ENCODE measurements around the gene XPR1.

The XPR1 gene

DNA sequence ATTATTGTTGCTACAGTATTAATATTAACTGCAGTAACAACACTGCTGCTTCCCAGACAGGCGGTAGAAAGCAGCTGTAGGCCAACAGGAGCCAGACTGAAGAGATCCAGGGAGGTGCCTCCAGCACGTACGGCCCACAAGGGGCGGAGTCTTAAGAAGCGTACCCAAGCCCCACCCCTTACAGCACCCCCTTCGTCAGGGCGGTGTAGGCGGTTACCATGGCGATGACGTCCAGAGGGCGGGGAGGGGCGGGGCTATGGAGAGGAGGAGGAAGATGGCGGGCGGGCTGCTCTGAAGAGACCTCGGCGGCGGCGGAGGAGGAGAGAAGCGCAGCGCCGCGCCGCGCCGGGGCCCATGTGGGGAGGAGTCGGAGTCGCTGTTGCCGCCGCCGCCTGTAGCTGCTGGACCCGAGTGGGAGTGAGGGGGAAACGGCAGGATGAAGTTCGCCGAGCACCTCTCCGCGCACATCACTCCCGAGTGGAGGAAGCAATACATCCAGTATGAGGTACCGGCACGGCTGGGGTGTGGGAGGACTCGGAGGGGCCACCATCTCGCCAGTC lies at the start of gene XPR1:
TSS of gene XPR1 (plus strand) at position 257 of the 560 bp plus-strand sequence. CDS start at position 437, 180 bp downstream.
- peak; percentile 99 for DNase-seq

DNA sequence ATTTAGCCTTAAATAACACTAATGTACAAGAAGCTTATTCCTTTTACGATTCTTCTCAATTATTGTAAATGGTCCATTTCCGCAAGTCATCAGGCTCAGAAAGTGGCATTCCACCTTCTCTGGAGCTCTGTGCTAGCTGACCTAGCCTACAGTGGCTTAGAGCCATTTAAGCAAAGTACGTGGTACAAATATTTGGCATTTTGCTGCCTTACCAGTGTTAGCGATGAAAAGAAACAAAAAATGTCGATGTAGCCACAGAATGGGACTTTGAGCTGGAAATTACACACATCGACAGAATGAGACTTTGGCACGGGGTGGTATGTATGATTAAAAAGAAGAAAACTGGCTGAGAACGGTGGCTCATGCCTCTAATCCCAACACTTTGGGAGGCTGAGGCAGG lies 47.0 kb upstream of the XPR1 start:
- DNase-seq = no peak

DNA sequence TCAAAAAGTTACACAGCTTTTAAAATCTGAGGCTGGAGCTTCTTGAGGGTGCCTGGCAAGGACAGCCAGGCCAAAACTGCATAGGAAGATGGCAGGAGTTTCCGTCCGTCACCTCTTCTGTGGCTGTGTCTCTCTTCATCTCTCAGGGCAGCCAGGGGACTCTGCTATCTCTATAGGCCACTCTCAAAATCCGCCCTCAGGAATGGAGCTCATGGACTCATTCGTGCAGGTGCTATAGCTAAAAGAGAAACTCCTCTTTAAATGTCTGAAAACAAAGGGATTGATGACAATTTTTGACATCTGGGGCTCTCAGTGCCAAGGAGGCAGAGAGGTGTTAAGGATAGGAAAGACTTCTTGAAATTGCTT lies 45.8 kb upstream of the XPR1 start:
- DNase-seq = no peak

DNA sequence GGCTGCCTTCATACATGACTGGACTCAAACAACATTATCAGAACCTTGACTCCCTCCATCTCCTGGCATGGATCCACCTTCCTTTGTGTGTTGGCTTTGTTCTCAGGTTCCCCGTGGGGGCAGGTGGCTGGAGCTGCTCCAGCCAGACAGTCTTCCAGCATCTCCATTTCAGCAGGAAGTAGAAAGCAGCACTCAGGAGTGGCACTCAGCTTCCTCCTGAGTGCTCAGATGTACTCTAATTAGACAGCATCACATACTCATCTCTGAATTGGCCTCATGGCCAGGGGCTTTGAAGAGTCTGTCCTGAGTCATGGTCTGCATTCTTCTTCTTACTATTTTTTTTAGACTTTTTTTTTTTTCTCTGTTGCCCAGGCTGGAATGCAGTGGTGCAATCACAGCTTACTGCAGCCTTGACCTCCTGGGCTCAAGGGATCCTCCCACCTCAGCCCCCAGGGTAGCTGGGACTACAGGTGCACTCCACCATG lies 45.1 kb upstream of the XPR1 start:
- DNase-seq = peak; percentile 91

DNA sequence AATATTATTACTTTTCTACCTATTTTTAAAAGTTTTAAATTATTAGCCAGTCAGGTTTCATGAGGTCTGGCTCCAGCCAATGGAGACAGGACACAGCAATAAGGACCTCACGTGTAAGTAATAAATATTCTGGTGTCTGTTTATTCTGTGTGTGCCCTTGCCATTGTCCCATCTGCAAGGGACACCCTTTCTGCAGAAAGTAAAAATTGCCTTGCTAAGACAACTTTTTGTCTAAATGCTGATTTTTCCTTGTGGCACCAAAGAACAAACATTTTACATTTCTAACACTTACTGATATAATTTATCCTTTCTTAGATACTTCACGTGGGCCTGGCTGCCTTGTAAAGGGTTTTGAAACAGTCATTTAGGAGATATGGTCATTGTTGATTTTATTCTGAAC lies 43.7 kb upstream of the XPR1 start:
- DNase-seq = no peak

DNA sequence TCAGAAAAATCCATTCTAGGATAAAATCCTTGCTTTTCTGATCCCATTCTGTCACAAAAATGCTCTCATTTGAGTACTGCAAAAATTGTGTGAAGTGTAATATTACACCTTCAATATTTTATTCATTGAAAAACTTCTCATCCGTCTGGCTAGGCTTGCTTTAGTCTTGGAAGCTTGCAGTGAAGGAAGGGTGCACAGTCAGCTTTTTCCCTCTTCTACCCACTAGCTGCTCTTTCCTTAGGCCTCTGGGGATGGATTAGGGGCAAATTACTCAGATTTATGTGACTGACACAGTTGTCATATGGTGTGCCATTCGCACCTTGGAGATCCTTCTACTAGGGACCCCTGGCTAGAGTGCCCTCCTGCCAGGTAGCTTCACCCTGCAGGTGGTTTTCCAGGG lies 40.9 kb upstream of the XPR1 start:
- DNase-seq = no peak

DNA sequence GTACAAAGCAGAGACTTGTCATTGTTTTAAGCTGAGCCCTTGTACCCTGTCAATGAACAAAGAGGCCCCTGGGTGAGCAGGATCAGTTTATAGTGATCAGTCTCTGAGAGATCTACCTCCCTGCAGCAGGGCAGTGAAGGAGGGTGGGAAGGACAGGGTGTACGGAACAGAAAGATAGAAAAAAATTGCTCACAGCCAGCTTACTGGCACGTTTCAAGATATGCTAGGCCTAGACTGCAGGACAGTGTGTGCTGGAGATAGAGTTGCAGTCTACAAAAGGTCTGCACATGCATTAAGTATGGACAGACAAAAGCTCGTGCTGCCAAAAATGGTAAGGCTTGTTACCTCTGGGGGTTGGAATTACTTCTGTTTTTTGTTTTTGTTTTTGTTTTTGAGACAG lies 38.4 kb upstream of the XPR1 start:
- DNase-seq = no peak

DNA sequence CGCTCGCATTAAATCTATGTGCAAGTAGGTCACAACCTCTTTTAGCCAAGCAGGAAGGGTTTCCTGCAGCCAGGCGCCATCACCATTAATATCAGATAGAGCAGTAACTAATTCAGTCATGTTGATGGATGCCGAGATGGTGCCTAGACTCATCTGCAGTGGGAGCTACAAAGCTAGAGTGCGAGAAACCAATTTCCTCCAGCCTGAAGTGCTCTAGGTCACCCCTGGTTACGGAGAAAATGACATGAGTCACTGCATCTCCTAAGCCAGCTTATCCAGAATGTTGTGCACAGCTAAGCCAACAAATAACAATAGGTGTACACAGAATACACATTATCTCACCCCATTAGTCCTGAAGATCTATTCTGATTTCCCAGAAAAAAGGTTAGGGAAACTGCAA lies 37.1 kb upstream of the XPR1 start:
- peak; percentile 52 for DNase-seq

DNA sequence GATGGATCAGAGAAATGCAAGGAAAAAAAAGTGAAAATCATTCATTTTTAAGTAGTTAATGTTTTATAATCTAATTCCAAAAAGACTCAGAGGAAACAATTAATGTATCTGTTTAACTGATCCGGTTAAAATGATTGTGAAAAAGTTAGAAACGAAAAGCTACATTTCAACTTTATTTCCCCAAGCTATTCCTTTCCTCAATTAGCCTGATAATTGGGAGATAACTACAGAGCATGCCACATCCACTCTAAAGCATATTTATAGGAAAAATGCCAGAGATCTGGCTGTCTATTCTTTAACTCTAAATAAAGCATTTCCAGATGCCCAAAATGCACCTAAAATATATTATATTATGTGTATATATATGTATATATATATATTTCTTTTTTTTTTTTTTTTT lies 35.9 kb upstream of the XPR1 start:
- DNase-seq = no peak

DNA sequence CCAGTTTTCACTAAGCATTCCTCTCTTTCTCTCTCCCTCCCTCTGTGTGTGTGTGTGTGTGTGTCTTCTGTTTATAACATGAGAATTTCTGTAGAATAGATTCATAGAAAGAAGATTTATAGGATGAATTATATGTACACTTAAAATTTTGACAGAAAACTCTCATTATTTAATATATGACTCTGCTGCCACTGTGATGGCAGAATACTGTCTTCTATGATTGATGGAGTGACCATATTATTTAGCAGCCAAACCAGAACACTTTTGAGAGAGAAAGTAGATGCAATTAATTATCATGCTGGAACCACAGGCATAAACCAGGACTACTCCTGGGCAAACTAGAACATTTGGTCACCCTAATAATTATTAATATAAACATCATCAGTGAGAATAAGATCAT lies 34.3 kb upstream of the XPR1 start:
- DNase-seq = no peak

DNA sequence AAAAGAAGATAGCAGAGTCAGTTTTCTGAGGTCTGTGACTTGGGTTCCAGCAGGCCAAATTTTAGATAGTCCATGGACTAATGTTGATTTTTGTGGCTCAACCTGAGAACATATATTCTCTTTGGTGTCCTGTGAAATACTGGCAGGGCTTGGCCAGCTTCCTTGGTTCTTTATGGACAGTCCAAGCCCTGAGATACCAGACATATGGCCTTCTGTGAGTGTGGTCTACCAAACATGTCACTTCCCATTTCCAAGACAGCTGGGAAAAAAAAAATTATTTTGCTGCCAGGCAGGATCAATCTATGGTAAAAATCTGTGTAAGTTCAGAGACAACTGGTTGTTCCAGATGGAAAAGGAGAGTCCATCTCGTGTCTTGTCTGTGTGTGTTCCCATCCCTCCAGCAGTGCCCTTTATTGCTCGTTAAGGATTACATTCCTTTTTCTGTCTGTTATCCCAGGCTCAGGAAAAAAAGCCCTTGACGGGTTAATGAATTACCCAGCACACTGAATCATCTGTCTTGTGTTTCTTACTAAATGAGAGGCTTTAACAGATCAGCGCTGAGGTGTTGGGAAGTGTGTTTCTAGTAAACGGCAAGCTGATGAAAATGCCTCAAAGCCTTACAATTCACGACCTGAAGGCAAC lies 33.4 kb upstream of the XPR1 start:
- DNase-seq = no peak

DNA sequence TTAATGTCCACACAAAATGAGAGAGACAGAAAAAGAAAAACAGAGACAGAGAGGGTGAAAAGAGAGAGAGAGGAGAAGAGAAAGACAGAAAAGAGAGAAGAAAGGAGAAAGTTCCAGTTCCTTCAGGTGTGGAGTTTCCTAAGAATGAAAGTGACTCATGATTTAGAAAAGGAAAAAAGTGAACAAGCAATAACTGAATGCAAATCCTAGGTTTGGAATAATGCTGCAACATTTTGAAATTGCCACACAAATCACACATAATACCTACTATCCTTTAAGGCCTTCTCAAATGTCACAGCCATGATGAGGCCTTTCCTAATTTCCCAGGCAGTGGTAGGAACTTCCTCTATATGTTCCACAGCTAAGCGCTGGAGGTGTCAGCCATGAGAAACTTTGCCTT lies 31.5 kb upstream of the XPR1 start:
- no peak for DNase-seq

DNA sequence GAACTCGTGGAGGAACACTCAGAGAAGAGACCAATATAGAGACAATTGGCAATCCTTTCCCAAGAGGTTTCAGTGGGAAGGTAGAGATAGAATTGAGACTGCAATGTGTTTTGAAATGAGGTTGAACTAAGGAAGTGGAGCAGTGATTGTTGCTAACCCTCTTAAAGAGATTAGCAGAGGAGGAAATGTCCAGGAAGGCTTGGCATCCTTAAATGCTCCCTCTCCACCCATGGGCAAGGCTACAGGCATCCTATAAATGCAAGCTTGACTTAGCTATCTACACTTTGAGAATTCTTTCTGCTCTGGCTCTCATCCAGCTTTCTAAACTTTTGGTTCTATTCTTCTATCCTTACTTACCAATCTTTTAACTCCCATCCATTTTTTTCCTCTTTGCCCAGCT lies 30.3 kb upstream of the XPR1 start:
- no peak for DNase-seq

DNA sequence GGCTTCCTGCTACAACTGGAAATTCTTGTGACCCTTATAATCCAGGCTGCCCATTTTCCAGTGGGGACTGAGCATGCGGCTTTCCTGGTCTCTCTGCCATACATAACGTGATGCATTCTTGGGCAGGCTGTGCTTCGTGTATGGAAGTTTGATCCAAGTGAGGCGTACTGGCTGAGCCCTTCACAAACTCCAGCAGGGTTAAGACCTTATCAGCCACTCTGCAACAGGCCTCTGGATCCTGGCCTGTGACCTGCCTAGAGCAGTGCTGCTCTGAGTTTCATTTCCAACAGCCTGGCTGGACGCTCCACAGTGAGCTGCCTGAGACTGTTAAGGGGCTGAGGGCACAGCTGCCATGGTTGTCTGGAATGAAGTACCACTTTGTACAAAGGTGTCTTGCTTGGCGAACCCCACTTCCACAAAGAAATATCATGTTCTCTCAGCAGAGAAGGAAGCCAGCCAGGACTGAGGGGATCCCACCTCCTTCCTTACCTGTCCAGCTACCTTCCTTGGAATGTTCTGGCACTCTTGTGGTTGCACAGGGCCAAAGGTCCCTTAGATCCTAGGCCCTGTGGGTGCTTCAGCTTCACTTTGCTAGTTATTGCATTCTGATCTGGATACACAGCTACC lies 28.5 kb upstream of the XPR1 start:
- DNase-seq = no peak

DNA sequence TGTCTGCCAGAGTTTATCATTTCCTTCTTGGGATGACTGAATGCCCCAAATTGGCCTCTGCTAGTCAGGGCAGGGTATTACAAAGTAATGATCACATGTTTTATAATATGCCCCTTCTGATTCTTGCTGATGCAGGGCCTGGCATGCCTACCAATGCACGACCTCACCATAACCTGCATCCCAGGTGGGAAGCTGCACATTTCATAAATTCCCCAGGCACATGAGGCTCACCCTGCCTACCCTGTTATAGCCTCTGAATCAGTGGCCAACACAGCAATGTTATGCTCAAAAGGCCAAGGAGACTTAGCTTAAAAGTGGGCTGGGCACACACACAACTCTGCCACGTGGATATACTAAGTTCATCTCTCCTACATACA lies 28.0 kb upstream of the XPR1 start:
- DNase-seq = no peak

DNA sequence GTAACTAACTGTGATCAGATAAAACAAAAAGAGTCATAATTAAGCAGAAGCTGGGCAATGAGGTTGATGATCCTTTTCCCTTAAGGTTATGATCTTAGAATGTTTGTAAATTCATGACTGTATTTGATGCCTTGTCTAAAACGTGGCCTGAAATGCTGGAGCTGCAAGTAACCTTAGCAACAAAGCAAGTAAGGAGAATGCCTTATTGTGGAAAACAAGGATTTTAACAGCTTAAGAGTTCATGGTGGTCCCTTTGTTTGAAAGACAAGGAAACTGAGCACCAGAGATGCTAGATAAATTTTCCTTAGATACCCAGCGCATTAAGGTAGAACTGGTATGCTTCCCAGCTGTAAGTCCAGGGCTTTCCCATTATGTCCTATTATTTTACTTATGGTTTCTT lies 25.7 kb upstream of the XPR1 start:
- no peak for DNase-seq

DNA sequence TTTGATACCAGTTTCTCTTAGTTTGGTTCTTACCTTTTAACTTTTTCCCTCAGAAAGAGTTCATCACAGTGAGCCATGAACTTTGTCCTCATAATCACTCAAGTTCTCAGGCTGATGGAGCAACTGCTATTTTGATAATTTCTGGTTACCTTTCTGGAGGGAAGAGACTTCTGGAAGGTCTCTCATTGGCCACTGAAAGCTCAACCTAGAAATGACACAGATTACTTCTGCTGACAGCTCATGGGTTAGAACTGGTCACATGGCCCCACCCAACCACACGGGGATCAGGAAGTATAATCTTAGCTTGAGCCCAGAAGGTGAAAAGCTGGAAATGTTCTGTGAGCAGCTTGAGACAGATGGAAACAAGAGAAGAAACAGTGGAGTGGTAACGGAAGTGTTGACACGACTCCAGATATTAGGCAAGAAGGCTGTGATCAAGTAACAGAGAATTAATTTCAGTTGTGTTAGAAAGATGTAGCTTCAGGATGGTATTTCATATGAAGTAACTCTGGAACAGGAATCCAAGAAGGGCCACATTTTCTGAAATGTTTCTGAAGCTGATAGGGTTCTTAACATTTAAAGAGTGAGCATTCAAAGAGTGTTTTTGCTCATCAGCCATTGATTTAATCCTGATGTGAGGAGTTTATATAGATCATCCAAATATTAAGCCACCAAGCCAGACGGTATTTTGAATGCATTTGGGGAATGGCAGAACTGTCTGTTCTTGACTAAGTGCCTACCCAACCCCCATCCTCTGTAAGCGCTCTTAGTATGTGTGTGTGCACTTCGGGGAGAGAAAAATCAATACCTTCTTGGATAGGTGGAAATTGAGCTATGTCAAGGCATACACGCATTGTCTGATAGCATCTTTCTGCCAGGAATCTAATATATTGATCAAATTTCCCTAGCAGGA lies 21.9 kb upstream of the XPR1 start:
- DNase-seq = no peak

DNA sequence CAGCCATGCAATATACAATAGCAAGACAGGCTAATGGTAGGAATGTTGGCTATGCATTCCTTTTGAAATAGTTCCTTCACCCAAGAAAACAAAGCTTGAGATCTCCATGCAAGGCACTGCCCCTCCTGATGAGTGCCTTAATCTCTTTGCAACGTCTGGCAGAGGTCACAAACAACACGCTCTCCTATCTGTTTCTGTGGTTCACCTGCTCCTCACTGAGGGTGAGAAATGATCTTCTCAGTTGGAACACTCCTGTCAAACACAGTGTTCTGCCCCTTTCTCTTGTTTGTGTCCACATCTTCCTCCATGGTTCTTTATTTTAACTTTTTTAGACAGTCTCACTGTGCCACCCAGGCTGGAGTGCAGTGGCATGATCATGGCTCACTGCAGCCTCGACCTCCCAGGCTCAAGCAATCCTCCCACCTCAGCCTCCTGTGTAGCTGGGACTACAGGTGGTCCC lies 21.2 kb upstream of the XPR1 start:
- no peak for DNase-seq

DNA sequence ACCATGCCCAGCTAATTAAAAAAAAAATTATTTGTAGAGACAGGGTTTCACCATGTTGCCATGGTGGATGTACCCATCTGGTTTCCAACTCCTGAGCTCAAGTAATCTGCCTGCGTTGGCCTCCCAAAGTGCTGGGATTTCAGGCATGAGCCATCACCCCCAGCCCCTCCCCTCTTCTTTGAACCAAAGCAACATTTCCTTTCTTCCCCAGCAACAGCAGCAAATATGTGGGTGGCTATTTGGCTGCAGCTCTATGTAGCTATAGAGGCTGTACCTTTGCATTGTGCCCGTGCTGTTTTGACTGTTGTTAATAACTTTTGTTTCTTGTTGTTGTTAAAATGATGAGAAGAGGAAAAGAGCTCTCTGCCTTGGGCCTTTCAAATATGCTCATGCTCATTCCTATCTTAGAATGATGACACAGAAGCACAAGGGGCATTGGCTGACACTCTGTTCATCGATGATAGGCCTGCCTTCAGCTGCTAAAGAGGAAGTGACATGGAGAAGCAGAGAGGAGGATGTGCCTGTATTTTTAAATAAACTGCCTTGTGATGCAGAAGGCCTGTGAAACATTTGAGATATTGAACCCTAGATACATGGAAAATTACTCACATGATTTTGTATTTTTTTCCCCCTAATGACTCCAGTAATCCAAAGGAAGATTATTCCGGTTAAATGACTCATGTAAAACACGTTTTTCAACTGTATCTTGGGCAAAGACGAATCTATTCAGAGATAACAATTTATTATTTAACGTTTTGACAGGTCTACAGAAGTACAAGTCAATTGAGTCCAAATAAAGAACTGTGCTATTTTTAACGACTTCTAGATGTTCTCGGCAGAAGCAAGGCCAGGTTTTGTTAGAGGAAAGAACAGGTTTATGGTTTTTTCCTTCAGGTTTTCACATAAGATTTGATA lies 20.5 kb upstream of the XPR1 start:
- no peak for DNase-seq

DNA sequence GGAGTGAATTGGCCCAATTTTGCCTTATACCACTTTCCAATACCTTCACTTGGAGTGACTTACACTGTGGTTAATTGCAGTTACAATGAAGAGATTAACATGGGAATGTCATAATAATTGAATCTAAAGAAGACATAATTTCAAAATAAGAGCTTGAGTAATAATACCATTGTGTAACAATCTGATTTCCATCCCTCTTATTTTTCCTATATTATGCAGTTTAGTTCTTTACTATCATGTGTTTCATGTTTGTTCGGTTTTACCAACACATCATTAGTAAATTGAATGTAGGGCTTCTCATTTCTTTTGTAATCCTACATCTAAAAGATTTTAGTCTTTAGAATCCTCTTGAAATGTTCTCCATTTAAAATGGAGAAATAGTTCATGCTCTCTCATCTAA lies 19.2 kb upstream of the XPR1 start:
- DNase-seq = no peak

DNA sequence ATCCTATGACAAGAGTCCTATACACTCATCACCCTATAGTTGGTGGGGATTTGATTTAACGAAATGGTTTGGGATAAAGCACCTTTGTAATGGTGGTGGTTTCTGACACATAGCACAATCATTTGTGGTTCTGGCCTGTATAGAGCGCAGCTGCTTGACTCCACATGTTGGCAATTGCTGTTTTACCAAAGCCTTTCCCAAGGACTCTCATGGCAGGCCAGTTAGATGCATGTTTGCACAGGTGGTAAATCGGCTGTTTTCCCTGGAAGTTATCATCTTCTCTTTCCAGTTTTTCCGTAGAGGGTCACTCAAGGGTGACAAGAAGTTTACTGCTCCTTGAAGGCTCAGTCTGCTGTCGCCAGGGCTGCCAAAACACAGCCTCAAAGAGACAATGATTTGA lies 17.1 kb upstream of the XPR1 start:
- no peak for DNase-seq

DNA sequence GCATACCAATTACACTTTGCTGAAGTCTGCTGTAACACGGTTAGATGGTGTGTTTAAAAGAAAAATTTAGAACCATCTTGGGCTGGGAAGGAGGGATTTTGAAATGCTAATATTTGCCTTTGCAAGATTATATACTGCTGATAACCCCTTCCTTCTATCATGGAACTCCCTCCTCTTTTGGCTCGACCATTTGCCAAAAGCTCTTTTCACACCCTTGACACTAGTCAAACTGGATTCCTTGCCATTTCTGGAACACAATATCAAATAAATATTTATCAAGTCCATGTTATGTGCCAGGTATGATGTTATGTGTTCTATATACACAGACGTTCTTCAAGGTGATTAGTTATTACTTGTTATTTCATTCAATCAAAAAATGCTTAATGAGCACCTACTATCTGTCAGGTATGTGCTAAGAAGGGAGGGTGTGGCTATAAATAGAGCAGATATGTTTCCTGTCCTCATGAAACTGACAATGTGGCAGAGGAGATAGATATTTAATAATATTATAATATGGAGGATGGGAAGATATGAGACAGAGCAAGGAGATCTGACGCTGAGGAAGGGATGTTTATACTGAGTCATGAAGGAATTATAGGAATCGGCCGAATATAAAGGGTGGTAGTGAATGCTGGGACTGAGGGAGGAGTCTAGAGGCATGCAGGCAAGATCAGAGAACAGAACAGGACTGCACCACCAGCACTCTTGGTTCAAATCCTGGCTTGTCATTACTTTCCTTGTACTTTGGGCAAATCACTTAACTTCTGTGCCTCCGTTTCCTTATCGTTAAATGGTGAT lies 16.1 kb upstream of the XPR1 start:
- DNase-seq = no peak
